Liver (tissue), 9 donors: ENCODE measurements around the gene GZMM. TPM values are rescaled to one million over a fixed set of nuclear protein-coding genes. Genes with fewer than 3 reads are reported as not detected.

Source experiments
- DNase-seq: peaks from one replicate; pipeline ENCODE4 v3.0.0-alpha.2; 2017; ENCODE audit warnings: low spot score
- H3K27ac ChIP-seq, 2 donors: one replicate each; pipeline ENCODE4 v1.7.0; 2013; ENCODE audit warnings: inconsistent platforms in 2 of 2, low read length in 2 of 2, control low read depth in 1 of 2, low read depth in 1 of 2, mild to moderate bottlenecking in 1 of 2
- H3K27me3 ChIP-seq, 4 donors: one replicate each; pipeline versions ENCODE4 v1.6.1 to v1.7.0; 2013; ENCODE audit warnings: low read length in 3 of 4, inconsistent platforms in 1 of 4, mild to moderate bottlenecking in 1 of 4, moderate library complexity in 1 of 4; ENCODE audit not compliant: control insufficient read depth in 4 of 4, insufficient read depth in 4 of 4
- H3K36me3 ChIP-seq, 4 donors: one replicate each; pipeline versions ENCODE4 v1.6.1 to v1.7.0; 2013; ENCODE audit warnings: low read length in 3 of 4, mild to moderate bottlenecking in 3 of 4, low read depth in 1 of 4, moderate library complexity in 1 of 4; ENCODE audit not compliant: control insufficient read depth in 4 of 4, insufficient read depth in 3 of 4
- H3K4me1 ChIP-seq, 4 donors: one replicate each; pipeline versions ENCODE4 v1.6.1 to v1.7.0; 2013; ENCODE audit warnings: low read length in 3 of 4, mild to moderate bottlenecking in 3 of 4, moderate library complexity in 1 of 4; ENCODE audit not compliant: control insufficient read depth in 4 of 4, insufficient read depth in 4 of 4
- H3K4me3 ChIP-seq, 3 donors: one replicate each; pipeline versions ENCODE4 v1.6.1 to v1.7.0; 2013; ENCODE audit warnings: low read length in 3 of 3, control low read depth in 1 of 3, low read depth in 1 of 3, mild to moderate bottlenecking in 1 of 3
- H3K9ac ChIP-seq, 2 donors: one replicate each; pipeline ENCODE4 v1.7.0; 2013; ENCODE audit warnings: low read length in 2 of 2, mild to moderate bottlenecking in 2 of 2, moderate library complexity in 2 of 2, control low read depth in 1 of 2, low read depth in 1 of 2
- H3K9me3 ChIP-seq, 4 donors: one replicate each; pipeline versions ENCODE4 v1.6.1 to v1.7.0; 2013; ENCODE audit warnings: low read length in 3 of 4; ENCODE audit not compliant: control insufficient read depth in 4 of 4
- ATF3 ChIP-seq: IDR thresholded peaks from 2 replicates; pipeline ENCODE4 v1.6.1; 2016; ENCODE audit warnings: antibody characterized with exemption
- CTCF ChIP-seq: fragments of 150-350 bp; IDR thresholded peaks from 2 replicates; pipeline ENCODE4 v1.5.1; 2017; ENCODE audit warnings: improper control_type of control experiment, low read depth, low read length; ENCODE audit not compliant: missing input control
- EGR1 ChIP-seq, 2 donors: IDR thresholded peaks; 2 replicates each; pipeline ENCODE4 v1.6.1; 2016 to 2018; ENCODE audit warnings: antibody characterized with exemption in 2 of 2, low read depth in 2 of 2
- FOXA1 ChIP-seq: IDR thresholded peaks from 2 replicates; pipeline ENCODE4 v1.6.1; 2016; ENCODE audit warnings: antibody characterized with exemption
- FOXA2 ChIP-seq: IDR thresholded peaks from 2 replicates; pipeline ENCODE4 v1.6.1; 2016; ENCODE audit warnings: antibody characterized with exemption
- GABPA ChIP-seq, 2 donors: IDR thresholded peaks in 1 of 2; conservative IDR thresholded peaks in 1 of 2; 2 replicates each; pipeline ENCODE4 v1.6.1; 2016; ENCODE audit warnings: antibody characterized with exemption in 2 of 2, mild to moderate bottlenecking in 1 of 2, moderate library complexity in 1 of 2
- HNF4A ChIP-seq, 2 donors: conservative IDR thresholded peaks; 2 replicates each; pipeline ENCODE4 v1.6.1; 2016; ENCODE audit warnings: antibody characterized with exemption in 2 of 2, mild to moderate bottlenecking in 2 of 2
- HNF4G ChIP-seq: IDR thresholded peaks from 2 replicates; pipeline ENCODE4 v1.6.1; 2016; ENCODE audit warnings: antibody characterized with exemption
- JUND ChIP-seq, 2 donors: IDR thresholded peaks; 2 replicates each; pipeline ENCODE4 v1.6.1; 2016; ENCODE audit warnings: antibody characterized with exemption in 2 of 2
- MAX ChIP-seq: IDR thresholded peaks from 2 replicates; pipeline ENCODE4 v1.6.1; 2016; ENCODE audit warnings: antibody characterized with exemption
- NR2F2 ChIP-seq: IDR thresholded peaks from 2 replicates; pipeline ENCODE4 v1.6.1; 2016; ENCODE audit warnings: antibody characterized with exemption
- RAD21 ChIP-seq, 2 donors: IDR thresholded peaks; 2 replicates each; pipeline ENCODE4 v1.6.1; 2016; ENCODE audit warnings: antibody characterized with exemption in 2 of 2, mild to moderate bottlenecking in 2 of 2
- REST ChIP-seq: IDR thresholded peaks from 2 replicates; pipeline ENCODE4 v1.6.1; 2016; ENCODE audit warnings: antibody characterized with exemption, mild to moderate bottlenecking
- RXRA ChIP-seq, 2 donors: IDR thresholded peaks; 2 replicates each; pipeline ENCODE4 v1.6.1; 2017 to 2018; ENCODE audit warnings: antibody characterized with exemption in 2 of 2, mild to moderate bottlenecking in 1 of 2
- SP1 ChIP-seq: IDR thresholded peaks from 2 replicates; pipeline ENCODE4 v1.6.1; 2018; ENCODE audit warnings: antibody characterized with exemption, mild to moderate bottlenecking
- TAF1 ChIP-seq: conservative IDR thresholded peaks from 2 replicates; pipeline ENCODE4 v1.6.1; 2016; ENCODE audit warnings: antibody characterized with exemption, mild to moderate bottlenecking
- YY1 ChIP-seq: IDR thresholded peaks from 2 replicates; pipeline ENCODE4 v1.6.1; 2016; ENCODE audit warnings: antibody characterized with exemption, mild to moderate bottlenecking
- ZBTB33 ChIP-seq: IDR thresholded peaks from 2 replicates; pipeline ENCODE4 v1.6.1; 2016; ENCODE audit warnings: antibody characterized with exemption
- WGBS: extraction: QIAGEN DNeasy Blood & Tissue Kit; methylation state at CpG from one replicate; pipeline ENCODE4 v1.1.7; 2013; 5-methylcytosine and 5-hydroxymethylcytosine counted together
- polyA plus RNA-seq, 2 donors: library from polyadenylated mRNA; stranded (reverse) in 1 of 2; unstranded in 1 of 2; fragments of 200-250 nt in 1 of 2; fragments of >200 nt in 1 of 2; fragmentation: Nextera tagmentation in 1 of 2; extraction: Ambion mirVana in 1 of 2; gene quantifications; one replicate each; pipeline versions ENCODE4 v1.2.1 to v1.2.3, GENCODE V29; 2013 to 2015
- total RNA-seq, 2 donors: library from RNA; depleted of rRNA; stranded (reverse); fragments of >200 nt; gene quantifications; one replicate each; pipeline ENCODE4 v1.2.3, GENCODE V29; 2014
- donor health status: healthy.
- donor health status: healthy.
- donor health status: healthy.
- donor health status: healthy.
- donor health status: healthy.

Gene GZMM
- total and polyA plus RNA-seq, 4 donors: 0.28 to 1.3 (median 1.1) TPM

GRCh38 chr19:574658-575526 lies 31.0 kb downstream of the GZMM start:
- peak; percentile 85 for DNase-seq
- H3K36me3 ChIP-seq: peaks cover 0 to 6% (median 2%) of the 10 kb centered on the region in 4 donors
- H3K27ac ChIP-seq: peak overlapping the region; percentile 84 to 87
- WGBS: 21% methylated on average over 32 of the region's 32 CpGs
- H3K9ac ChIP-seq: peak overlapping the region in 1 of 2 donors; percentile 66
- peak overlapping the region; percentile 37 to 42 (median 38) for H3K4me3 ChIP-seq
- TF ChIP-seq FOXA2 (no peak), HNF4A (conservative IDR thresholded peaks at IDR 0.05) (peak; percentile 21 to 60), RAD21 (IDR thresholded peaks at IDR 0.05) (peak in 1 of 2 donors; percentile 4), GABPA (IDR thresholded peaks at IDR 0.05 in 1 of 2, conservative IDR thresholded peaks at IDR 0.05 in 1 of 2) (no peak), SP1 (peak; percentile 36), TAF1 (no peak), RXRA (IDR thresholded peaks at IDR 0.05) (peak; percentile 50 to 82), FOXA1 (no peak), NR2F2 (no peak), JUND (IDR thresholded peaks at IDR 0.05) (no peak), HNF4G (no peak), EGR1 (IDR thresholded peaks at IDR 0.05; ENCODE audit: low read depth in 2 of 2) (peak; percentile 81 to 91), MAX (no peak), YY1 (no peak), ATF3 (no peak), REST (peak; percentile 45), CTCF (no peak), ZBTB33 (no peak)
- H3K27me3 ChIP-seq: no peaks in the 10 kb centered on the region
- H3K4me1 ChIP-seq: peaks cover 23 to 40% (median 34%) of the 10 kb centered on the region in 4 donors
- no peaks in the 10 kb centered on the region for H3K9me3 ChIP-seq
